HG02610 (cell line): Measurements from ENCODE around the gene MSI2.

Experiments used
- ATAC-seq: cut with Tn5 transposase; IDR thresholded peaks from one replicate; pipeline ENCODE4 v1.9.1; 2021; ENCODE audit warnings: mild to moderate bottlenecking, moderate library complexity; ENCODE audit not compliant: unreplicated experiment

The MSI2 gene

GRCh38 chr17:57406981-57407286, 150.6 kb downstream of the MSI2 start:
- ATAC-seq: no peak

- no peak for ATAC-seq
These were observed 151.2 kb downstream of the MSI2 start for GRCh38 chr17:57407287-57408070.

GRCh38 chr17:57408071-57408811, 151.9 kb downstream of the MSI2 start:
- peak; percentile 84 for ATAC-seq

GRCh38 chr17:57410169-57410568, 153.8 kb downstream of the MSI2 start:
- no peak for ATAC-seq

- ATAC-seq: no peak
These were observed 156.3 kb downstream of the MSI2 start for GRCh38 chr17:57412520-57413096.

GRCh38 chr17:57413848-57414651, 157.7 kb downstream of the MSI2 start:
- ATAC-seq: no peak

- ATAC-seq: no peak
These were observed 159.5 kb downstream of the MSI2 start for GRCh38 chr17:57415751-57416207.

GRCh38 chr17:57416369-57416768, 160.0 kb downstream of the MSI2 start:
- ATAC-seq: no peak

- no peak for ATAC-seq
These were observed 161.6 kb downstream of the MSI2 start for GRCh38 chr17:57417956-57418355.

GRCh38 chr17:57418463-57419246, 162.3 kb downstream of the MSI2 start:
- no peak for ATAC-seq

GRCh38 chr17:57419940-57420550, 163.7 kb downstream of the MSI2 start:
- ATAC-seq: no peak

GRCh38 chr17:57420734-57421717, 164.7 kb downstream of the MSI2 start:
- ATAC-seq: no peak

GRCh38 chr17:57422574-57423164, 166.3 kb downstream of the MSI2 start:
- peak; percentile 84 for ATAC-seq

- no peak for ATAC-seq
These were observed 167.2 kb downstream of the MSI2 start for GRCh38 chr17:57423541-57423940.

GRCh38 chr17:57424273-57424672, 167.9 kb downstream of the MSI2 start:
- no peak for ATAC-seq

GRCh38 chr17:57424777-57425188, 168.5 kb downstream of the MSI2 start:
- no peak for ATAC-seq

- no peak for ATAC-seq
These were observed 169.1 kb downstream of the MSI2 start for GRCh38 chr17:57425431-57425830.
